Measurements from ENCODE around the gene KIAA2012. TPM values are rescaled to one million over a fixed set of nuclear protein-coding genes. Genes with fewer than 3 reads are reported as not detected.

The KIAA2012 gene
- total and polyA plus RNA-seq, 2 of the 8 experiments (the other 6 are each of a cell fraction or from before 2014, with no cell fraction given), result not detected

- H3K9me3 ChIP-seq (ENCODE audit: insufficient read depth in 2 of 2, low read depth in 1 of 2, low read length in 1 of 2), result no peaks in the 10 kb centered on the region
- H3K18ac ChIP-seq (ENCODE audit: extremely low read depth, low read length), result no peak overlapping the region
- H2BK5ac ChIP-seq (ENCODE audit: low read depth, low read length), result no peak overlapping the region
- H2BK15ac ChIP-seq (ENCODE audit: low read length), result no peak overlapping the region
- no peaks in the 10 kb centered on the region for H3K79me1 ChIP-seq (ENCODE audit: low read depth, low read length)
- H3K4me3 ChIP-seq (ENCODE audit: extremely low read depth in 1 of 4, insufficient read depth in 2 of 4, low read depth in 3 of 4, low read length in 4 of 4), result no peak overlapping the region
- no peak overlapping the region for H4K8ac ChIP-seq (ENCODE audit: extremely low read depth, insufficient read depth, low read length)
- H3K4ac ChIP-seq (replicated peaks; ENCODE audit: insufficient read length, low read depth, low read length), result no peak overlapping the region
- no peaks in the 10 kb centered on the region for H4K20me1 ChIP-seq (replicated peaks in 1 of 2; ENCODE audit: control insufficient read depth in 1 of 2, insufficient read depth in 2 of 2, low read length in 2 of 2)
- H4K5ac ChIP-seq (ENCODE audit: insufficient read length, low read depth, low read length), result no peak overlapping the region
- H3K79me2 ChIP-seq (ENCODE audit: control insufficient read depth in 1 of 2, insufficient read depth in 2 of 2, low read length in 2 of 2), result no peaks in the 10 kb centered on the region
- no peak overlapping the region for H4K91ac ChIP-seq (replicated peaks; ENCODE audit: insufficient read length, low read length)
- no peak for DNase-seq (ENCODE audit: low read depth in 1 of 2, low spot score in 2 of 2)
- no peak overlapping the region for H2BK120ac ChIP-seq (replicated peaks; ENCODE audit: low read depth, low read length)
- H3K23me2 ChIP-seq (ENCODE audit: low read depth, low read length), result no peaks in the 10 kb centered on the region
- no peak overlapping the region for H2AK5ac ChIP-seq (ENCODE audit: low read depth, low read length)
- ChIA-PET CTCF (ENCODE audit: partially characterized antibody) (interaction anchor here (1.0 to 1.4 kb wide), 6 partner anchors 9 to 209 kb away, joined by 3 to 4 read pairs (median 3); no protein-coding TSS in a partner anchor), POLR2A (ENCODE audit: partially characterized antibody) (interaction anchor here (1.0 kb wide), 1 partner anchor 38 kb away, joined by 5 read pairs; no protein-coding TSS in a partner anchor)
- no peak overlapping the region for H3K4me2 ChIP-seq (ENCODE audit: insufficient read depth in 1 of 2, low read depth in 2 of 2, low read length in 2 of 2)
- H2BK20ac ChIP-seq (ENCODE audit: low read length), result no peak overlapping the region
- H3K56ac ChIP-seq (replicated peaks; ENCODE audit: insufficient read length, low read depth, low read length), result no peak overlapping the region
- peaks cover 3 to 17% (median 8%) of the 10 kb centered on the region in 4 experiments; a peak in 6 of 7 replicates for H3K4me1 ChIP-seq (replicated peaks in 1 of 4; ENCODE audit: control insufficient read depth in 3 of 4, insufficient read depth in 4 of 4, low read length in 3 of 4)
- H3K14ac ChIP-seq (ENCODE audit: insufficient read length), result no peak overlapping the region
- H3K9ac ChIP-seq (replicated peaks in 1 of 4; ENCODE audit: extremely low read depth in 1 of 4, low read depth in 3 of 4, low read length in 3 of 4), result no peak overlapping the region
- no peak overlapping the region for H2AFZ ChIP-seq (ENCODE audit: low read length)
- H3K27me3 ChIP-seq (replicated peaks in 1 of 4; ENCODE audit: control insufficient read depth in 3 of 4, extremely low read depth in 1 of 4, insufficient read depth in 3 of 4, low read length in 3 of 4), result no peaks in the 10 kb centered on the region
- no peaks in the 10 kb centered on the region for H3K36me3 ChIP-seq (ENCODE audit: control insufficient read depth in 2 of 4, insufficient read depth in 4 of 4, low read length in 3 of 4)
- no peak overlapping the region for H3K27ac ChIP-seq (ENCODE audit: low read depth, low read length)
- TF ChIP-seq FOSL1 (IDR thresholded peaks at IDR 0.05; ENCODE audit: insufficient read depth, low read depth, low read length) (no peak), MAFK (IDR thresholded peaks at IDR 0.05; ENCODE audit: low read depth, low read length) (no peak), GTF2F1 (IDR thresholded peaks at IDR 0.05; ENCODE audit: borderline replicate concordance, low read depth, low read length) (no peak), RNF2 (IDR thresholded peaks at IDR 0.05; ENCODE audit: borderline replicate concordance, low read depth, low read length, missing control alignments, poor library complexity, severe bottlenecking) (no peak), TEAD4 (IDR thresholded peaks at IDR 0.05; ENCODE audit: low read depth, low read length) (no peak), POLR2A (IDR thresholded peaks at IDR 0.05; ENCODE audit: control extremely low read depth in 1 of 2, low read depth in 2 of 2, low read length in 2 of 2) (no peak), SUZ12 (IDR thresholded peaks at IDR 0.05; ENCODE audit: low read length) (no peak), ATF3 (IDR thresholded peaks at IDR 0.05; ENCODE audit: insufficient read depth, low read depth, low read length) (no peak), JUND (IDR thresholded peaks at IDR 0.05; ENCODE audit: low read length) (no peak), NANOG (IDR thresholded peaks at IDR 0.05; ENCODE audit: insufficient read depth, low read depth, low read length, poor library complexity, severe bottlenecking) (no peak), BACH1 (IDR thresholded peaks at IDR 0.05; ENCODE audit: low read length) (no peak), CEBPB (IDR thresholded peaks at IDR 0.05; ENCODE audit: low read depth, low read length) (no peak)
- 92% methylated on average over 11 of the region's 11 CpGs; no CpG with 5 or more reads in 1 of the 2 experiments for WGBS, 2 experiments (ENCODE audit: extremely low coverage in 1 of 2, insufficient coverage in 1 of 2, insufficient read length in 1 of 2, insufficient replicate concordance in 2 of 2, low coverage in 1 of 2, low lambda C conversion rate in 2 of 2, missing lambda C conversion rate in 1 of 2)
- no peak for FAIRE-seq
- H3K23ac ChIP-seq (ENCODE audit: insufficient read length), result no peak overlapping the region
- H2BK12ac ChIP-seq (ENCODE audit: low read depth, low read length), result no peak overlapping the region
These were observed 3.6 kb upstream of the KIAA2012 start for GRCh38 chr2:202069170-202070067.

Data from H1 (cell line).